NOMO-1 treated with DMSO at 0.1 percent for 48 hours (cell line): ENCODE results near the gene OLIG1.

Source experiments
- DNase-seq: peaks from one replicate; lab custom pipeline; 2025; ENCODE audit not compliant: unreplicated experiment; lab: John Stamatoyannopoulos, UW

Gene OLIG1

GRCh38 chr21:33069994-33070743, at the start of gene OLIG1:
TSS of gene OLIG1 (plus strand) at chr21:33070141. CDS start at chr21:33070247, 106 bp downstream.
- DNase-seq: peak; percentile 82

GRCh38 chr21:33020558-33021100, 49.3 kb upstream of the OLIG1 start:
- DNase-seq: no peak

- DNase-seq: no peak
These were observed 48.8 kb upstream of the OLIG1 start for GRCh38 chr21:33021150-33021549.

- DNase-seq: no peak
These were observed 48.3 kb upstream of the OLIG1 start for GRCh38 chr21:33021667-33022066.

- no peak for DNase-seq
These were observed 47.5 kb upstream of the OLIG1 start for GRCh38 chr21:33022489-33022827.

- DNase-seq: no peak
These were observed 46.9 kb upstream of the OLIG1 start for GRCh38 chr21:33022828-33023573.

GRCh38 chr21:33023574-33024200, 46.3 kb upstream of the OLIG1 start:
- DNase-seq: no peak

- no peak for DNase-seq
These were observed 45.5 kb upstream of the OLIG1 start for GRCh38 chr21:33024201-33025103.

GRCh38 chr21:33025106-33025488, 44.8 kb upstream of the OLIG1 start:
- peak; percentile 45 for DNase-seq

- DNase-seq: peak; percentile 88
These were observed 44.2 kb upstream of the OLIG1 start, which contains the start of gene OLIG2 for GRCh38 chr21:33025489-33026442. TSS of gene OLIG2 (plus strand) at chr21:33025935. CDS start at chr21:33026863, 928 bp downstream.

GRCh38 chr21:33026443-33026858, 43.5 kb upstream of the OLIG1 start:
- DNase-seq: peak; percentile 59

- no peak for DNase-seq
These were observed 43.0 kb upstream of the OLIG1 start for GRCh38 chr21:33026878-33027400.

- no peak for DNase-seq
These were observed 42.3 kb upstream of the OLIG1 start for GRCh38 chr21:33027401-33028286.

GRCh38 chr21:33028287-33028670, 41.7 kb upstream of the OLIG1 start:
- no peak for DNase-seq

- peak; percentile 23 for DNase-seq
These were observed 41.1 kb upstream of the OLIG1 start for GRCh38 chr21:33028773-33029384.

GRCh38 chr21:33029385-33029921, 40.5 kb upstream of the OLIG1 start:
- no peak for DNase-seq

- DNase-seq: no peak
These were observed 39.9 kb upstream of the OLIG1 start for GRCh38 chr21:33029975-33030461.
